HAP-1 (cell line): ENCODE measurements around the gene RBMS1.

Experiments used
- DNase-seq, 2 experiments: peaks; one replicate each; pipeline ENCODE4 v3.0.0-alpha.2; 2016 to 2020; ENCODE audit warnings: low spot score in 2 of 2
- H3K27me3 ChIP-seq: fragments of 250-450 bp; sonication (Bioruptor Pico); 2 replicates; pipeline ENCODE4 v1.5.1; 2020; ENCODE audit warnings: low read depth, mild to moderate bottlenecking, moderate library complexity
- H3K36me3 ChIP-seq: fragments of 250-450 bp; sonication (Bioruptor Pico); replicated peaks from 2 replicates; pipeline ENCODE4 v1.5.1; 2020; ENCODE audit warnings: mild to moderate bottlenecking
- H3K4me1 ChIP-seq: fragments of 250-450 bp; sonication (Bioruptor Pico); 2 replicates; pipeline ENCODE4 v1.5.1; 2020; ENCODE audit warnings: mild to moderate bottlenecking
- H3K4me3 ChIP-seq: fragments of 250-450 bp; sonication (Bioruptor Pico); 2 replicates; pipeline ENCODE4 v1.5.1; 2020; ENCODE audit warnings: mild to moderate bottlenecking, moderate library complexity
- H3K9me3 ChIP-seq: fragments of 250-450 bp; sonication (Bioruptor Pico); 2 replicates; pipeline ENCODE4 v1.5.1; 2020; ENCODE audit warnings: mild to moderate bottlenecking, moderate library complexity
- in situ Hi-C: fragments of 300-500 bp; cut with MboI; formaldehyde crosslinking; loops from 3 replicates; pipeline ENCODE4 v1.14.3; 2020; ENCODE audit warnings: low sequenced_read_pairs, inconsistent platforms, mixed read lengths

Gene RBMS1

DNA sequence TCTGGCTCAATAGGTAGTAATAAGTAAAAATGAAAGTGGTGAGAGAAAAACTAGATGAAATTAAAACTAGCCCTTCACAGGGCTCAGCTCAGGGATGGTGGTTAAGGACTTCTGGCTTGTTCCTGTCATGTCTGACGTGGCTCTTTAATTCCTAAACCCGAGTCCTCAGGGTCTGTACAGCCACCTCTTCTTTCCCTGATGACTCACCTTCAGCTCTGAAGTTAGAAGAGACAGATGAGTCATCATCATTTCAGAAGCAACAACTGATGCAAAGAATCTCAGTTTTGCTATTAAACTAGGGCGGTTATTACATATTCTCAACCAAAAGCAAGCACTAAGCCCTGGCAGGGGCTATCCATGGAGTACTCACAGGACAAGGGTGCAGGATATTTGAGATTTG is 269.5 kb downstream of the RBMS1 start:
- H3K4me3 ChIP-seq: no peak overlapping the region
- H3K9me3 ChIP-seq: no peaks in the 10 kb centered on the region
- no peaks in the 10 kb centered on the region for H3K36me3 ChIP-seq
- DNase-seq: no peak
- H3K4me1 ChIP-seq: no peaks in the 10 kb centered on the region
- in situ Hi-C loops: no loop called here
- no peaks in the 10 kb centered on the region for H3K27me3 ChIP-seq

DNA sequence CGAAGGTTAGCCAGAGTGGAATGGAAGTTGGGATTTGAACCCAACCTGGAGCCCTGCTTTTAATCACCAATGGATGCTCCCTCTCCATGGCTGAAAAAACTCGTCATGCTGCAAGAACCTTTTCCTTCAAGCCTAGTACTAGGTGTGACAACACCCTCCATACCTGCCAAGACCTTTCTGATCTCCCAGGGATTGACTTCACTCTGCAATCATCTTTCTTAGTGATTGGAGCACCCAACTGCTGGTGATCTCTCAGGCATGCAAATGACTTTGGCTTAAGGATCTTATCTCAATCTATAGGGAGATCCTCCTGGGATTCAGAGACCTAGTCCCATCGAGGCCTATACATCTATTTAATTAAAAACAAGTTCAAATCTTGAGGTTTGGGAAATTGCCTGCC is 270.0 kb downstream of the RBMS1 start:
- Histone ChIP-seq H3K36me3 (no peaks in the 10 kb centered on the region), H3K4me3 (no peak overlapping the region), H3K4me1 (no peaks in the 10 kb centered on the region), H3K27me3 (no peaks in the 10 kb centered on the region), H3K9me3 (no peaks in the 10 kb centered on the region)
- in situ Hi-C loops: no loop called here
- no peak for DNase-seq

DNA sequence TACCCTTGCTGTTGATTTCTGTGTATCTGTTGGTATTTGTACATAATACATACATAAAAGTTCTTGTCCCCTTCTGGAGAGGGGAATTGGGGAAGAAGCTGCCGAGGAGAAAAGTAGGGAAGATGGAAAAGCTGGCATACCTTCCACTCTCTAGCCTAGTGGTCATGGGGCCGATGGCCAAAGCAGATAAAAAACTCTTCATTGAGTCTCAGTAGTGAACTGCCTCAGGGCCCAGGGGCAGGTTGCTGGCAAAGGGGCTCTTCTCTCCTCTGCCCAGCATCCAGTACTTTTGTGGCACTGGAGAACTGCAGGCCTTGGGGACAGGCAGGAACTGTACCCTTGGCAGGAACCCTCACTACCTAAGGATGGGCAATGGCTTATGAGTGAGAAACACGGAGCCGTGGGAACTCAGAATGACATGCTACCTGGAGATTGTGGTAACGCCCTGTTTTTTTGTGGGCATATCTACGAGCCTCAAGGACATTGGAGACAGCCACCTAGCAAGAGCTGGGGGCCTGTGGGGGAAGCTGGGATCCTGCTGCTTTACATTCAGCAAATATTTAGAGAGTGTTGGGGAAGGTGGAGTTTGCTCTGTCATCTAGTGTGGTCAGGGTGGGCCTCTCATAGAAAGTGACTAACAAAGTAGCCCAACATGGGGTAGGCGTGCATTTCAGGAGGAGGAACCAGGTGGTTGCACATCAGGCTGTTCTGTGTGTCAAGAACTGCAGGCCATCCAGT is 270.9 kb downstream of the RBMS1 start:
- Histone ChIP-seq H3K9me3 (no peaks in the 10 kb centered on the region), H3K36me3 (no peaks in the 10 kb centered on the region), H3K4me3 (no peak overlapping the region), H3K4me1 (no peaks in the 10 kb centered on the region), H3K27me3 (no peaks in the 10 kb centered on the region)
- no peak for DNase-seq
- in situ Hi-C loops: no loop called here
